GM23248 (cell line): Measurements from ENCODE around the gene CUL3. TPM values are rescaled to one million over a fixed set of nuclear protein-coding genes. Genes with fewer than 3 reads are reported as not detected.
A peak's percentile ranks its signal among the peaks of the same experiment; 100 is the strongest.

Experiments
- DNase-seq: peaks from one replicate; pipeline ENCODE4 v3.0.0-alpha.2; 2015
- H2AFZ ChIP-seq: fragments of 200-600 bp; sonication (generic); 2 replicates; pipeline ENCODE4 v1.6.1; 2016; ENCODE audit warnings: antibody characterized with exemption
- H3F3A ChIP-seq: fragments of 200-600 bp; sonication (generic); 2 replicates; pipeline ENCODE4 v1.6.1; 2016; ENCODE audit warnings: mild to moderate bottlenecking, antibody characterized with exemption, mixed run types; ENCODE audit not compliant: insufficient read depth
- H3K27ac ChIP-seq: fragments of 200-600 bp; sonication (generic); 2 replicates; pipeline ENCODE4 v1.5.1; 2016; ENCODE audit warnings: mild to moderate bottlenecking
- H3K27me3 ChIP-seq: fragments of 200-600 bp; sonication (generic); replicated peaks from 2 replicates; pipeline ENCODE4 v1.6.1; 2016; ENCODE audit warnings: mild to moderate bottlenecking; ENCODE audit not compliant: insufficient read depth
- H3K36me3 ChIP-seq: fragments of 200-600 bp; sonication (generic); 2 replicates; pipeline ENCODE4 v1.6.1; 2016; ENCODE audit warnings: low read depth, mild to moderate bottlenecking
- H3K4me1 ChIP-seq: fragments of 200-600 bp; sonication (generic); 2 replicates; pipeline ENCODE4 v1.6.1; 2016; ENCODE audit warnings: mild to moderate bottlenecking; ENCODE audit not compliant: insufficient read depth
- H3K4me2 ChIP-seq: fragments of 200-600 bp; sonication (generic); one replicate; pipeline ENCODE4 v1.6.1; 2016; ENCODE audit warnings: mild to moderate bottlenecking; ENCODE audit not compliant: unreplicated experiment
- H3K4me3 ChIP-seq: fragments of 200-600 bp; sonication (generic); 2 replicates; pipeline ENCODE4 v1.5.1; 2016; ENCODE audit warnings: mild to moderate bottlenecking
- H3K79me2 ChIP-seq: fragments of 200-600 bp; sonication (generic); 2 replicates; pipeline ENCODE4 v1.6.1; 2016; ENCODE audit warnings: mild to moderate bottlenecking; ENCODE audit not compliant: insufficient read depth
- H3K9ac ChIP-seq: fragments of 200-600 bp; sonication (generic); 2 replicates; pipeline ENCODE4 v1.6.1; 2016; ENCODE audit warnings: mild to moderate bottlenecking
- H3K9me2 ChIP-seq: fragments of 200-600 bp; sonication (generic); 2 replicates; pipeline ENCODE4 v1.6.1; 2016; ENCODE audit warnings: mixed run types, mild to moderate bottlenecking, moderate library complexity; ENCODE audit not compliant: insufficient read depth
- H3K9me3 ChIP-seq: fragments of 200-600 bp; sonication (generic); one replicate; pipeline ENCODE4 v1.6.1; 2017; ENCODE audit warnings: low read depth
- H4K20me1 ChIP-seq: fragments of 200-600 bp; sonication (generic); 2 replicates; pipeline ENCODE4 v1.6.0; 2016; ENCODE audit not compliant: insufficient read depth
- EZH2 ChIP-seq: fragments of 200-600 bp; sonication (generic); IDR thresholded peaks from 2 replicates; pipeline ENCODE4 v1.6.1; 2018; ENCODE audit warnings: antibody characterized with exemption, mild to moderate bottlenecking; ENCODE audit not compliant: insufficient read depth, poor library complexity, severe bottlenecking
- EZH2phosphoT487 ChIP-seq: fragments of 200-600 bp; sonication (generic); IDR thresholded peaks from 2 replicates; pipeline ENCODE4 v1.6.1; 2018; ENCODE audit warnings: antibody characterized with exemption, moderate library complexity, mild to moderate bottlenecking, low read depth; ENCODE audit not compliant: insufficient read depth
- WGBS, 2 experiments: methylation state at CpG; one replicate each; pipeline ENCODE4 v1.1.6; 2015 to 2017; ENCODE audit warnings: low lambda C conversion rate in 2 of 2, low coverage in 1 of 2; ENCODE audit errors: missing lambda C conversion rate in 2 of 2; 5-methylcytosine and 5-hydroxymethylcytosine counted together
- in situ Hi-C: fragments of 300-500 bp; cut with MboI; formaldehyde crosslinking; loops from 2 replicates; pipeline ENCODE4 v1.15.0; 2020
- polyA plus RNA-seq: library from polyadenylated mRNA; unstranded; fragments of >200 nt; fragmentation: Nextera tagmentation; extraction: Ambion mirVana; gene quantifications from 2 replicates; pipeline ENCODE4 v1.2.1, GENCODE V29; 2016
- total RNA-seq: library from RNA; depleted of rRNA; stranded (reverse); fragments of >200 nt; shearing (Covaris generic); gene quantifications from 2 replicates; pipeline ENCODE4 v1.2.3, GENCODE V29; 2014; rRNA removed

CUL3 gene
- total RNA-seq, result 34.0 and 47.8 TPM in 2 replicates
- polyA plus RNA-seq, result 22.5 and 24.7 TPM in 2 replicates

DNA sequence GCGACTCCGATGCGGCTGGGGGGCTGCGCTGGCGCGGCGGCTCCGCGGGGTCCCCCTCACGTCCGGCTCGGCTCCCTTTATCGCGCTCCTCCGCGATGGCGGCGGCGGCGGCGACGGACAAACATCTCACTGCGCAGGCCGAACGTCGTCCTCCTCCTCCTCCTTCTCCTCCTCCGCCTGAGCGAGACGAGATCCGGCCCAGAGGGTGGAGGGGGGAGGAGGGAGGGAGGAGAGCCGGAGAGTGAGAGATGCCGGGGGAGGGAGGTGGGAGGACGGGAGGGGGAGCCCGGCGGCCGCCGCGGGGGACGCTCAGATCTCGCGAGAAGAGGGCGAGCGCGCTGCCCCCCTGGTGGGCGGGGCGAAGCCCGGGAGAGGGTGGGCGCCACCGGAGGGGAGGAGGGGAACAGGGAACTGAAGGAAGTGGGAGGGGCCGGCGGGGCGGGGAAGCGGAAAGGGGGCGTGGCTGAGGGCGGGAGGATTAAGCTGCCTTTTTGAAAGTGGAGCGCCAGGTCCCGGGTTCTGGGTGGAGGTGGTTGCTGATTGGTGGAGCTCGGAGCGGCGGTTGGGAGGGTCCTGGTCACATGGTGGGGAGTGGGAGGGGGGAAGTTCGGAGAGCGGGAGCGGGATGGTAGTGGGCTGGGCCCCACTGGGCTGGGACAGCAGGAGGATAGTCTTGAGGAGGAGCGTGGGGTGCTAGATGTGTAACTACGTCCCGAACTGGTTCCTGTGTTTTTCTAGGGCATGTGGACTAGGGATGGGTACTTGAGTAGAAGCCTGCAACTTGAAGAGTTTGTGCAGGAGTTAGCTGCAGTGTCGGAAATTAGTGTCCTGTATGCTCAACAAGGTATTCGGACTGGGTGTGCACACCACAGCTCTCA lies at the start of gene CUL3:
CUL3 (minus strand) TSS at position 153 of the 878 bp plus-strand sequence. CDS start 354 bp downstream, outside the sequence.
- Histone ChIP-seq H4K20me1 (peaks cover 9% of the 10 kb centered on the region), H3K27ac (peak within 1 kb of the TSS; percentile 76), H3K9ac (peak within 1 kb of the TSS; percentile 92), H2AFZ (peak within 1 kb of the TSS; percentile 93), H3K79me2 (peaks cover 40% of the 10 kb centered on the region), H3K4me2 (peak within 1 kb of the TSS; percentile 99), H3K9me2 (no peaks in the 10 kb centered on the region), H3K36me3 (no peaks in the 10 kb centered on the region), H3K4me1 (peaks cover 15% of the 10 kb centered on the region; the same call in 1 of the 2 replicates), H3F3A (peaks cover 16% of the 10 kb centered on the region; the same call in 1 of the 2 replicates), H3K27me3 (no peaks in the 10 kb centered on the region), H3K9me3 (no peaks in the 10 kb centered on the region), H3K4me3 (peak within 1 kb of the TSS; percentile 100)
- DNase-seq, result peak; percentile 99
- WGBS, 2 experiments, result 2 to 5% methylated on average over 6 to 59 of the region's 68 CpGs
- no peak for TF ChIP-seq EZH2phosphoT487
- no peak for TF ChIP-seq EZH2
- in situ Hi-C loops, result no loop called here

DNA sequence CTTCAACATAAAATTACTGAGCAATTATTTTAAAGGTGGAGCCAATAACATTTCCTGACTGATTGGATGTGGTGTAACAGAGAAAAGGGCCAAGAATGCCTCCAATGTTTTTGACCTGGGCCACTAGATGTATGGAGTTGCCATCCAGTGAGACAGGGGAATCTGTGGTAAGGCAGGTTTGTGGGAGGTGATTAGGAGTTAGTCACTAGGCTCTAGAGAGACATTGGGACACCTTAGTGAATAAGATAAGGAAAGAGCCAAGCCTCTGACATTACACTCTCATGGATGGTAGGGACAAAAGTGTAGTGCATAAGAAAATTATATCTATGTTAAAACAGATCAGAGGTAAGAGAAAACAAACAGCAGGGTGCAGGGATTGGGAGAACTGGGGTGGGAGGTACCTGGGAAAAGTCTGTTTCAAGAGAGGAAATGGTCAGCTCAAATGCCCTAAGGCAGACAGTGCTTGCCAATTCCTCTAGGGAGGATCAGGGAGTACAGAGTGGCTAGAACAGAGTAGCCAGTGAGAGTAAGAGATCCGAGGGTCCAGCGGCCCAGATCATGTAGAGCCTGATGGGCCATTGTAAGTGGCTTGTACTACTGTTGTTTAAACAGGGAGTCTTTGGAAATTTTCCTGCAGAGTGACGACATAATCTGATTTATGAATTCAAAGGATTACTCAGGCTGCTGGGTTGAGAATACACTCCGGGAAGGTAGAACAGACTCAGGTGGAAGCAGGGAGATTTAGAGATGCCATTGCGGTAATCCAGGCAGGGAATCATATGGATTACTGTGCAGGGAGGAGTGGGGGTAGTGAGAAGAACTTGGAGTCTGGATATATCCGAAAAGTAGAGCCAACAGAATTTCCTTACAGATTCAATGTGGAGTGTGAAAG lies 45.7 kb upstream of the CUL3 start:
- in situ Hi-C loops, result no loop called here
- Histone ChIP-seq H3K27me3 (no peaks in the 10 kb centered on the region), H3F3A (no peaks in the 10 kb centered on the region), H3K9me2 (no peaks in the 10 kb centered on the region), H3K9me3 (no peaks in the 10 kb centered on the region), H3K4me2 (no peak overlapping the region), H2AFZ (no peak overlapping the region), H3K79me2 (no peaks in the 10 kb centered on the region), H3K36me3 (no peaks in the 10 kb centered on the region), H3K27ac (no peak overlapping the region), H3K4me3 (no peak overlapping the region), H4K20me1 (no peaks in the 10 kb centered on the region), H3K9ac (no peak overlapping the region), H3K4me1 (no peaks in the 10 kb centered on the region)
- TF ChIP-seq EZH2, result no peak
- no peak for TF ChIP-seq EZH2phosphoT487
- WGBS, 2 experiments, result 60 to 66% methylated on average over 6 of the region's 6 CpGs
- no peak for DNase-seq

DNA sequence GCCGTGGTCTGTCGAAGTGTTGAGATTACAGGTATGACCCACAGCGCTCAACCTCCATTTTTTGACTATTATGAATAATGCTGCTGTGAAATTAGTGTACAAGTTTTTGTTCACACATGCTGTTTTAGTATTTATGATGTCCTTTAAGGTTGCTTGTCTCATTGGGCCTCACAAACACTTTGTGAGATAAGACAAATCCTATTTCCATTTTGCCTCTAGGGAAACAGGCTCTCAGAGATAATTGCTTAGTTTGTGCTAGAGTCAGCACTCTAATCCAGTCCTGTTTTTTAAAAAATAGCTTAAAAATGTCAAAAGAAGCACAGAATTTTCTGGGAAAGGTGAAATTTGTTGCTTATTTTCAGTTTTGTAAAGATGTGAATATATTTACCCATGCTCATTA lies 43.3 kb upstream of the CUL3 start:
- H4K20me1 ChIP-seq, result no peaks in the 10 kb centered on the region
- no peaks in the 10 kb centered on the region for H3F3A ChIP-seq
- no peak overlapping the region for H3K4me2 ChIP-seq
- H3K9ac ChIP-seq, result no peak overlapping the region
- TF ChIP-seq EZH2phosphoT487, result no peak
- TF ChIP-seq EZH2, result no peak
- DNase-seq, result no peak
- WGBS, 2 experiments, result 95 to 98% methylated on average over 3 of the region's 3 CpGs
- no peaks in the 10 kb centered on the region for H3K36me3 ChIP-seq
- in situ Hi-C loops, result no loop called here
- H3K4me1 ChIP-seq, result no peaks in the 10 kb centered on the region
- H2AFZ ChIP-seq, result no peak overlapping the region
- H3K9me2 ChIP-seq, result no peaks in the 10 kb centered on the region
- H3K79me2 ChIP-seq, result no peaks in the 10 kb centered on the region
- no peak overlapping the region for H3K27ac ChIP-seq
- no peaks in the 10 kb centered on the region for H3K27me3 ChIP-seq
- no peaks in the 10 kb centered on the region for H3K9me3 ChIP-seq
- no peak overlapping the region for H3K4me3 ChIP-seq

DNA sequence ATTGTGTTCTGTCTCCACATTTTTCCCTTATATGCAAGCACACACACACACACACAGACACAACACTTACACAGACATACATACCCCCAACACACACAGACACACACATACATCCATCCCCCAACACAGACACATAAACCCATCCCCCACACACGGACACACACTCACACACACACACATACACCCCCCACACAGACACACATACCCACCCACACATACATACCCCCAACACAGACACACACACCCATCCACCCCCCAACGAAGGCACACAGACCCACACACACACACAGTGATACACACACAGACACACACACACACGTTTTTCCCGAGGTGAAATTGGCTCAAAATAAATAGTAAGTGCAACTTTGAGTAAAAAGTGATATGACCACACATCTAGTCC lies 41.6 kb upstream of the CUL3 start:
- no peaks in the 10 kb centered on the region for H3K36me3 ChIP-seq
- H3K9me2 ChIP-seq, result no peaks in the 10 kb centered on the region
- TF ChIP-seq EZH2phosphoT487 (no peak), EZH2 (no peak)
- H3F3A ChIP-seq, result no peaks in the 10 kb centered on the region
- H3K4me2 ChIP-seq, result no peak overlapping the region
- H3K4me3 ChIP-seq, result no peak overlapping the region
- no peaks in the 10 kb centered on the region for H3K9me3 ChIP-seq
- no peak overlapping the region for H2AFZ ChIP-seq
- no peaks in the 10 kb centered on the region for H3K79me2 ChIP-seq
- no peak overlapping the region for H3K9ac ChIP-seq
- no peaks in the 10 kb centered on the region for H4K20me1 ChIP-seq
- WGBS, 2 experiments, result 34 to 35% methylated on average over 3 to 4 of the region's 4 CpGs
- no peak for DNase-seq
- in situ Hi-C loops, result no loop called here
- H3K27ac ChIP-seq, result no peak overlapping the region
- H3K27me3 ChIP-seq, result no peaks in the 10 kb centered on the region
- H3K4me1 ChIP-seq, result no peaks in the 10 kb centered on the region
